Right lobe of liver (tissue), 4 donors: ENCODE data around the gene UGT1A10.
"Not testable (repeated sequence)": the region's sequence is repeated elsewhere in the genome, so short reads cannot be mapped to it uniquely, and the experiment has no call there.

ENCODE experiments used
- CTCF ChIP-seq, 4 donors: fragments of 200-600 bp in 3 of 4; fragments of 450-650 bp in 1 of 4; IDR thresholded peaks; one replicate each; pipeline versions ENCODE4 v1.5.1 to v1.8.0; 2016 to 2022; ENCODE audit warnings: antibody characterized with exemption in 4 of 4, mild to moderate bottlenecking in 2 of 4
- POLR2A ChIP-seq: fragments of 450-650 bp; IDR thresholded peaks from one replicate; pipeline ENCODE4 v1.6.1; 2017; ENCODE audit warnings: antibody characterized with exemption, mild to moderate bottlenecking
- donor health status: DM: no; HTN: no; CAD: no.
- donor health status: DM: no; HTN: no; CAD: no.
- donor health status: DM: no; HTN: yes; CAD: no.

- not testable (repeated sequence) for TF ChIP-seq CTCF (IDR thresholded peaks at IDR 0.05); POLR2A
Measured at GRCh38 chr2:233655943-233656342, 19.7 kb downstream of the UGT1A10 start.
